Muscle of leg (tissue), 11 donors: Measurements from ENCODE around the gene SCFD1. TPM values are rescaled to one million over a fixed set of nuclear protein-coding genes. Genes with fewer than 3 reads are reported as not detected.

Source experiments
- DNase-seq: peaks from one replicate; pipeline ENCODE4 v3.0.0; 2013
- H3K27ac ChIP-seq: one replicate; pipeline ENCODE4 v1.5.1; 2013; ENCODE audit warnings: mild to moderate bottlenecking, low read length, control low read depth
- H3K27me3 ChIP-seq: one replicate; pipeline ENCODE4 v1.6.1; 2013; ENCODE audit warnings: low read length; ENCODE audit not compliant: control insufficient read depth, insufficient read depth
- H3K36me3 ChIP-seq: one replicate; pipeline ENCODE4 v1.6.1; 2013; ENCODE audit warnings: low read length; ENCODE audit not compliant: control insufficient read depth, insufficient read depth
- H3K4me1 ChIP-seq: one replicate; pipeline ENCODE4 v1.6.1; 2013; ENCODE audit warnings: low read length; ENCODE audit not compliant: control insufficient read depth, insufficient read depth
- H3K4me3 ChIP-seq: one replicate; pipeline ENCODE4 v1.5.1; 2013; ENCODE audit warnings: low read length, control low read depth
- H3K9me3 ChIP-seq: replicated peaks from 2 replicates; pipeline ENCODE4 v1.6.1; 2013; ENCODE audit warnings: low read depth, low read length; ENCODE audit not compliant: control insufficient read depth
- WGBS: methylation state at CpG from one replicate; pipeline ENCODE4 v1.1.5; 2013; ENCODE audit warnings: missing lambda C conversion rate; ENCODE audit not compliant: insufficient coverage; 5-methylcytosine and 5-hydroxymethylcytosine counted together
- polyA plus RNA-seq, 8 donors: library from polyadenylated mRNA; unstranded; fragments of 120-200 nt; gene quantifications; one replicate each; pipeline versions ENCODE4 v1.2.1 to v1.2.3, GENCODE V29; 2013; ENCODE audit warnings: inconsistent platforms in 1 of 8, low replicate concordance in 1 of 8; ENCODE audit not compliant: insufficient read length in 8 of 8, insufficient read depth in 1 of 8
- total RNA-seq: library from RNA; stranded (reverse); fragments of 120-200 nt; gene quantifications from one replicate; pipeline ENCODE4 v1.2.4, GENCODE V29; 2013

SCFD1 gene
- total and polyA plus RNA-seq, 9 donors: 52.4 to 91.1 (median 63.6) TPM

DNA sequence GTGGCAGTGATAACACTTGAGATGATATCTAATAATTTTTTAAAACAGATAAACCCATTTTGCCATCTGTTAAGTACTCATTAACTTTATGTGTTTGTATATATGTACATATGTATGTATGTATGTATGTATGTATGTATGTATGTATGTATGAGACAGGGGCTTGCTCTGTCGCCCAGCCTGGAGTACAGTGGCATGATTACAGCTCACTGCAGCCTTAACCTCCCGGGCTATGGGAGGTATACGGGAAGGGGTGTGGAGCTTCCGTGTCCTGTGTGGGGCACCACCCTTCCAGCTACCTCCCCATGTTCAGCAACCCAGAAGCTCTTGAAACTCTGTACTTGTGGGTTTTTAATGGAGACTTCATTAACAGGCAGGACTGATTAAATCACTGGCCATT is 116.9 kb downstream of the SCFD1 start:
- no peak for DNase-seq
- no peak overlapping the region for H3K4me3 ChIP-seq
- H3K9me3 ChIP-seq: no peaks in the 10 kb centered on the region
- no peaks in the 10 kb centered on the region for H3K27me3 ChIP-seq
- H3K27ac ChIP-seq: no peak overlapping the region
- H3K36me3 ChIP-seq: peaks cover 3% of the 10 kb centered on the region
- H3K4me1 ChIP-seq: no peaks in the 10 kb centered on the region
- no CpG with 5 or more reads among the region's 4 CpGs for WGBS

DNA sequence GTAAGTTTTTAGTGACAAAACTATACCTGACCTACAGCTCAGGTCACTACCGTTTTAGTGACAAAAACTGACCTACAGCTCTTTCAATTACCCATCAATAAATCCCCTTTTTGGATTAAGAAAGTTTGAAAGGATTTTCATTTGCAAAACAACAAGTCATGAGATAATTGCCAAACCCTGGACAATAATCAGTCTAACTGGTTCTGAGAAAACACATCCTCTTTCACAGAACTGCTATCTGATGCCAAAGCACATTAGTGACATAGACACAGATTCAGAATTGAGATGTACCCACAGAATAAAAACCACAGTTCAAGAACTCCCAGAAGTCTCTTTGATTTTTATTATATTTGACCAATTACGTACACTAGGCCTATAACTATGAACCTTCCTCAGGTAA is 126.2 kb downstream of the SCFD1 start:
- WGBS: no CpG with 5 or more reads among the region's 2 CpGs
- no peaks in the 10 kb centered on the region for H3K9me3 ChIP-seq
- H3K36me3 ChIP-seq: no peaks in the 10 kb centered on the region
- no peaks in the 10 kb centered on the region for H3K4me1 ChIP-seq
- H3K27ac ChIP-seq: no peak overlapping the region
- DNase-seq: no peak
- no peaks in the 10 kb centered on the region for H3K27me3 ChIP-seq
- no peak overlapping the region for H3K4me3 ChIP-seq

DNA sequence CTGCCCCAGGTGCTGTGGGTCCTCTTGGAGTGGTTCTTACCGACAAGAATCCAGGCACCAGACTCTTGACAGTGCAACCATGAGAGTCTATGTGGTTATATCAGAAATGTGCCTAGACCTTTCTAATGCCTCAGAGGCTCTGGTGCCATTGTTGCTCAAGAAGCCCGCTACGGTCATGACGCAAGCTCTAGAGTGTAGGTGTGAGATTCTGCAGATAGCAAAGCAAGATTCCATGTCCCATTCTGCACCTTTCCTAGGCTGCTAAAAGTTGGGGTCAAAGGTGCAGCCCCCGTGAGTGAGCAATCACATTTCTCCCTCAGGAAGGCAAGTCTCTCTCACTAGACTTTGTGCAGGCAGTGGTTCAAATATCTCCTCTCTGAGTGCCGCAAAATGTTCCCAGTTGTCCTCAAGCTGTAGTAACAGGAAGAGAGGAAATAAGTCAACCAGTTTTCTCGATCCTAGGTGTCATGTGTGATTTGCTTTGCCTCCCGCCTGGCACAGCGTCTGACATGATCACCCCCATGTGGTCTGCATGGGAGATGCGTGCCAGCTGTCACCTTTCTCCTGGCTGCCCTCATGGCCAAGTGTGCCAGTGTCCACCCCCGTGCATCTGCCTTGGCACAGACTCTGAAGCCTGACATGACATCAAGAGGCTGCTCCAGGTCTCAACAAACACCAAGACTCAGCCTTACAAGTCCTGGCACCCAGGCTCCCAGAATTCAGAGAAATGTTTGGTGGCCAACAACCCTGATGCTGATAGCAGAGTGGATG is 129.7 kb downstream of the SCFD1 start:
- Histone ChIP-seq H3K4me1 (no peaks in the 10 kb centered on the region), H3K36me3 (no peaks in the 10 kb centered on the region), H3K9me3 (no peaks in the 10 kb centered on the region), H3K27ac (no peak overlapping the region), H3K27me3 (no peaks in the 10 kb centered on the region), H3K4me3 (no peak overlapping the region)
- no peak for DNase-seq
- WGBS: 75% methylated on average over 8 of the region's 11 CpGs

DNA sequence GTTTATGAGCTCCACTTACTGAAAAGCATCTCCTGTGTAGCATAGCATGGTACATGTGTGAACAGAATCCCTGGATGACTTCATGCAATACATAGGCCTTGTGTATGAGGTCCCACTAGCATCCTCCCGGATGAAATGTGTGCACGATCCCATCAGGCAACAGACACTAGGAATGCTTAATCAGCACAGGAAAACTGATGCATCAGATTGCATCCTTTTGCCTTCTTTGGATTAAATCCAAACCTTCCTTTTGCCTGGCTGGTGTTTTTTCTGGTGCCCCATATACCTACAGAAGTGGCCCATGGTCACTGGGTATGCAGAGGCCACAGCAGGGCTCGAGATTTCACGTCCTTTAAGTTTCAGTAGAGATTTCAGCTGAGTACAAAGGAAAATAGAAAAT is 131.3 kb downstream of the SCFD1 start:
- no peaks in the 10 kb centered on the region for H3K9me3 ChIP-seq
- 89% methylated on average over 2 of the region's 4 CpGs for WGBS

GRCh38 chr14:30754778-30755177 is 132.7 kb downstream of the SCFD1 start:
- no CpG with 5 or more reads among the region's 3 CpGs for WGBS
- no peaks in the 10 kb centered on the region for H3K9me3 ChIP-seq

More for the DNA sequence above, 131.3 kb downstream of the SCFD1 start:
- Histone ChIP-seq H3K27ac (no peak overlapping the region), H3K4me1 (no peaks in the 10 kb centered on the region), H3K4me3 (no peak overlapping the region), H3K27me3 (no peaks in the 10 kb centered on the region), H3K36me3 (no peaks in the 10 kb centered on the region)
- no peak for DNase-seq

DNA sequence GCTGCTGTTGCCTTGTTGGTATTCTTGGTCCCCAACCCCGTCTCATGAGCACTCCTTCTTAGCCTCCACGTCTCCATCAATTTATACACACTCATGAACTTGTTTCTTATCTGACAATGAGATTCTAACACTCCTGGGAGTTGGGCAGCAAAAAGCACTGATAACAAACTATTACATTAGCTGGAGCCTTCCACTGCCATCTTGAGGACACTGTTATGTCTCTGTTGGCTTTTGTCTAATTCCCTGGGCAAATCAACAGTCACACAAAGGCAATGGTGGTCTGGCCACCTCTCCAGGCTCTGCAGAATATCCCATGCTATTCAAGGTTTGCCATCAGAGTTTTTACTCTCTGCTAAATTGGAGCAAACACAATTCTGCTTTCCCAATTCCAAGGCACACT is 134.5 kb downstream of the SCFD1 start:
- Histone ChIP-seq H3K4me3 (no peak overlapping the region), H3K27ac (no peak overlapping the region), H3K27me3 (no peaks in the 10 kb centered on the region), H3K36me3 (no peaks in the 10 kb centered on the region), H3K4me1 (no peaks in the 10 kb centered on the region), H3K9me3 (no peaks in the 10 kb centered on the region)
- 69% methylated on average over 2 of the region's 2 CpGs for WGBS
- DNase-seq: no peak

More at GRCh38 chr14:30754778-30755177, 132.7 kb downstream of the SCFD1 start:
- Histone ChIP-seq H3K27me3 (no peaks in the 10 kb centered on the region), H3K27ac (no peak overlapping the region), H3K4me3 (no peak overlapping the region), H3K4me1 (no peaks in the 10 kb centered on the region), H3K36me3 (no peaks in the 10 kb centered on the region)
- no peak for DNase-seq

DNA sequence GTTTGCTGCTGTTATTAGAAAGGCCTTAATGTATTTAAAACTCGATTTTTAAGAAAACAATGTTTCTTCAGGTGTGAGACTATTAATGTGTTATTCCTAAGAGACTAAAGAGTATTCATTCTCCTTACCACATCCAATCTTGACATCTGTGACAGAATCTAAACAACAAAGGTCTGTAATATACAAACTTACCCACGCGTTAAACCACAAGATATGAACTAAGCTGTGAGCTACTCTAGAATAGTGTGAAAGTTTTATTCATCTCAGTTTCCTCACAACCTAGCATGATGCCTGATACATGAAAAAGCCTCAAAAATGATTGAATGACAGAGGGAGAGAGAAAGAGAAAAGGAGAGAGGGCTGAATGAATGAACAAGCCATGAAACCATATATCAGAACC is 135.0 kb downstream of the SCFD1 start:
- DNase-seq: no peak
- Histone ChIP-seq H3K4me1 (no peaks in the 10 kb centered on the region), H3K9me3 (no peaks in the 10 kb centered on the region), H3K27ac (no peak overlapping the region), H3K27me3 (no peaks in the 10 kb centered on the region), H3K36me3 (no peaks in the 10 kb centered on the region), H3K4me3 (no peak overlapping the region)
- no CpG with 5 or more reads among the region's 3 CpGs for WGBS

DNA sequence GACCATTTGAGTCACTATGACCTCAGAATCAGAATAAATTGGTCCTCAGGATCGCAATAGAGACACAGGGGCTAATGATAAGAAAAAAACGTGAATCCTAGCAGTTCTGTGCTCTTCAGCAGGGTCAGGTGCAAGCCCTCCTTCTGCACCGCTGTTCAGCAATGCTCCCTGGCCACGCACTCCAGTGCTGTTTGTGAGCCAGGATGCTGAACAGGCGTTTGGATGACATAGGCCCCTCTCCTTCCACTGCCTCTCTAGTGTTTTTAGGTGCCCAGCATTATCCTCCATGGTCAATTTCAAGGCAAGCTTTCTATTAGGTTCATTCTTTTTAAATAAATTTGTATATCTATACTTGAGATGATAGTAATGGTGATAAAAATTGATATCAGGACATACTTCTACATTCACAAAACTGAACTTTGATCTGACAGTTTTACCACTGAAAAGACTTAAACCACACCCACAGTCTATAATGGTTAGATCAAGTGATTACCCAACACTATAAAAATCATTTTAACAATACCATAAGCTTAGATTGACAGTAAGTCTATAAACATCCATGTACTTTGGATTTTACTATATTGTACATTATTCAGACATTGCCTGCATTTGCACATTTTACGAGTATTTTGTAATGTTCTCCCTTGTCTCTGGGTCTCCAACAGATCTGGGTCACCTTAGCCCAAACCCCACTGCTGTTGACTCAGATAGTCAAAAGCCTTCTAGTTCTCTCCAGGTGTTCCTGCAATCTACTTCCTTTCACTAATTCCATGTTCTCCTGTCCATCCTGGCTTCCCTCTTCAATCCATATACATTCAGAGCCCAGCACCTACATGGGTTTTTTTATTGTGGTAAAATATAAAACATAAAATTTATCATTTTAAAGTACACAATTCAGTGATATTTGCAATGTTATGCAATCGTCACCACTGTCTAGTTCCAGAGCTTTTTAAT is 137.3 kb downstream of the SCFD1 start:
- Histone ChIP-seq H3K9me3 (peaks cover 8% of the 10 kb centered on the region), H3K27ac (no peak overlapping the region), H3K36me3 (no peaks in the 10 kb centered on the region), H3K27me3 (no peaks in the 10 kb centered on the region), H3K4me3 (no peak overlapping the region), H3K4me1 (no peaks in the 10 kb centered on the region)
- DNase-seq: no peak
- WGBS: 80% methylated on average over 7 of the region's 7 CpGs

GRCh38 chr14:30763891-30764290 is 141.8 kb downstream of the SCFD1 start:
- WGBS: no CpG with 5 or more reads among the region's 1 CpG
- no peak for DNase-seq

GRCh38 chr14:30767624-30768023 is 145.5 kb downstream of the SCFD1 start:
- Histone ChIP-seq H3K4me1 (no peaks in the 10 kb centered on the region), H3K9me3 (peaks cover 7% of the 10 kb centered on the region), H3K27ac (no peak overlapping the region), H3K27me3 (no peaks in the 10 kb centered on the region), H3K36me3 (no peaks in the 10 kb centered on the region), H3K4me3 (no peak overlapping the region)
- no peak for DNase-seq
- 82% methylated on average over 2 of the region's 4 CpGs for WGBS

More at GRCh38 chr14:30763891-30764290, 141.8 kb downstream of the SCFD1 start:
- Histone ChIP-seq H3K27me3 (no peaks in the 10 kb centered on the region), H3K27ac (no peak overlapping the region), H3K36me3 (no peaks in the 10 kb centered on the region), H3K9me3 (peaks cover 8% of the 10 kb centered on the region), H3K4me3 (no peak overlapping the region), H3K4me1 (no peaks in the 10 kb centered on the region)
